Kidney epithelial cell (primary cell): Measurements from ENCODE around the gene TFCP2L1. TPM values are rescaled to one million over a fixed set of nuclear protein-coding genes. Genes with fewer than 3 reads are reported as not detected.
A peak's percentile ranks its signal among the peaks of the same experiment; 100 is the strongest.
"Not testable (repeated sequence)": the region's sequence is repeated elsewhere in the genome, so short reads cannot be mapped to it uniquely, and the experiment has no call there.

Source experiments
- DNase-seq: peaks from one replicate; pipeline ENCODE4 v3.0.0-alpha.2; 2010; ENCODE audit warnings: low read depth
- H3K27me3 ChIP-seq: 2 replicates; pipeline ENCODE4 v1.6.0; 2011; ENCODE audit warnings: low read length; ENCODE audit not compliant: control insufficient read depth, insufficient read depth
- H3K36me3 ChIP-seq: 2 replicates; pipeline ENCODE4 v1.5.1; 2011; ENCODE audit warnings: low read length; ENCODE audit not compliant: control insufficient read depth, insufficient read depth
- H3K4me3 ChIP-seq: 2 replicates; pipeline ENCODE4 v1.5.1; 2011; ENCODE audit warnings: low read depth, mild to moderate bottlenecking, control low read depth, low read length
- total RNA-seq: library from RNA; depleted of rRNA; stranded (reverse); fragments of >200 nt; gene quantifications from 2 replicates; pipeline ENCODE4 v1.2.3, GENCODE V29; 2015
- TF ChIP-seq, protein P1 (sequence below): IDR thresholded peaks from 2 replicates; pipeline ENCODE4 v1.5.1; 2011; ENCODE audit warnings: mild to moderate bottlenecking, moderate library complexity, low read length, control low read depth, inconsistent platforms; ENCODE audit not compliant: insufficient read depth, poor library complexity, severe bottlenecking

TFCP2L1 gene
- total RNA-seq, 1 donor from 2014 or later = 4.5 TPM

DNA sequence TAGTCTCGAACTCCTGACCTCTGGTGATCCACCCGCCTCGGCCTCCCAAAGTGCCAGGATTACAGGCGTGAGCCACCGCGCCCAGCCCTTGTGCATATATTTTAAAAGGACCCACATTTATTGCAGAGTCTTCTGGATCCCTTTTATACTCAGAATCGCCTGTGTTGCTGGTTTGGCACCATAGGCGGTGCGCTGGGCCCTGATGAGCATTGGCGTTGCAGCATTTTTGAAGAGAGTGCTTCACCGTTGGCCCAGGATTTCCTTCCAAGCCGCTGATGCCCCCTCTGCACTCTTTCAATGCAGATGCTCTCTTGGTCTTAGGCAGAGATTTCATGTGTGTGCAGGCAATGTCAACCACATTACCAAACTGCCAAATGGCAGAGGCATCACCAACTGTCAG is 13.5 kb upstream of the TFCP2L1 start:
- DNase-seq = no peak
- Histone ChIP-seq H3K27me3 (peaks cover 4% of the 10 kb centered on the region), H3K36me3 (no peaks in the 10 kb centered on the region), H3K4me3 (no peak overlapping the region)
- TF ChIP-seq, protein P1, sequence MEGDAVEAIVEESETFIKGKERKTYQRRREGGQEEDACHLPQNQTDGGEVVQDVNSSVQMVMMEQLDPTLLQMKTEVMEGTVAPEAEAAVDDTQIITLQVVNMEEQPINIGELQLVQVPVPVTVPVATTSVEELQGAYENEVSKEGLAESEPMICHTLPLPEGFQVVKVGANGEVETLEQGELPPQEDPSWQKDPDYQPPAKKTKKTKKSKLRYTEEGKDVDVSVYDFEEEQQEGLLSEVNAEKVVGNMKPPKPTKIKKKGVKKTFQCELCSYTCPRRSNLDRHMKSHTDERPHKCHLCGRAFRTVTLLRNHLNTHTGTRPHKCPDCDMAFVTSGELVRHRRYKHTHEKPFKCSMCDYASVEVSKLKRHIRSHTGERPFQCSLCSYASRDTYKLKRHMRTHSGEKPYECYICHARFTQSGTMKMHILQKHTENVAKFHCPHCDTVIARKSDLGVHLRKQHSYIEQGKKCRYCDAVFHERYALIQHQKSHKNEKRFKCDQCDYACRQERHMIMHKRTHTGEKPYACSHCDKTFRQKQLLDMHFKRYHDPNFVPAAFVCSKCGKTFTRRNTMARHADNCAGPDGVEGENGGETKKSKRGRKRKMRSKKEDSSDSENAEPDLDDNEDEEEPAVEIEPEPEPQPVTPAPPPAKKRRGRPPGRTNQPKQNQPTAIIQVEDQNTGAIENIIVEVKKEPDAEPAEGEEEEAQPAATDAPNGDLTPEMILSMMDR = no peak

DNA sequence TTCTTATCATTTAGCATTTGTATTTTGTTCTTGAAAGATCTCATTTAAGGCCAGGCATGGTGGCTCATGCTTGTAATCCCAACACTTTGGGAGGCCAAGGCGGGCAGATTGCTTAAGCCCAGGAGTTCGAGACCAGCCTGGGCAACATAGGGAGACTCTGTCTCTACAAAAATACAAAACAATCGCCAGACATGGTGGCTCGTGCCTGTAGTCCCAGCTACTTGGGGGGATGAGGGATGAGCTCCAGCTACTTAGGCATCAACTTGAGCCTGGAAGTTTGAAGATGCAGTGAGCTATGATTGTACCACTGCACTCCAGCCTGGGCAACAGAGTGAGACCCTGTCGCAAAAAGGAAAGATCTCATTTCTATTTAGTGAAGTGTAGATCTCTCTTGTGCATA is 12.9 kb upstream of the TFCP2L1 start:
- not testable (repeated sequence) for DNase-seq, H3K4me3 ChIP-seq, H3K36me3 ChIP-seq, H3K27me3 ChIP-seq

DNA sequence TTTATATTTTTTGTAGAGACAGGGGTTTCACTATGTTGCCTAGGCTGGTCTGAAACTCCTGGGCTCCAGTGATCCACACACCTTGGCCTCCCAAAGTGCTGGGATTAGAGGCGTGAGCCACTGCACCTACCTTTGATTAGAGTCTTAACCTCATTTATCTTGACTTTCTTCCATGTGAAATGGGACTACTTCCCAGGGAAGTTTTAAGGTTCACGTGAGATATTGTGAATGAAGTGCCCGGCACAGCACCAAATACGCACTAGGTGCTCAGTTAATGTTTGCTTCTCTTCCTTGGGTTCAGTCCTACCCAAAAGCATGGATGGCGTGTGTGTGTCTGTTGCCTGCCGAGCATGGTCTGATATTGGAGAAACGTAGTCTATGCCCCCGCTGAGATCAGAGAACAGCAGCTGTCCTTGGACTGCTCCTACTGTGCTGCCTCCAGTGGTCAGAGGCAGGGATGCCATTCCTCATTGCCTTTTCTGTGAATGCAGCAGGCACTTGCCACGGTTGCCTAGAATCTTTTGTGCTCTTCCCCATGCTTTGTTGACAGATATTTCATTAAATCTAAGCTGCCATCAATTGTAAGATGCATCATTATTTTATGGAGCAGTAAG is 12.3 kb upstream of the TFCP2L1 start:
- DNase-seq = no peak
- TF ChIP-seq, protein P1 = peak; percentile 89
- Histone ChIP-seq H3K4me3 (no peak overlapping the region), H3K36me3 (no peaks in the 10 kb centered on the region), H3K27me3 (peaks cover 4% of the 10 kb centered on the region)

- Histone ChIP-seq H3K36me3 (no peaks in the 10 kb centered on the region), H3K4me3 (no peak overlapping the region), H3K27me3 (peaks cover 4% of the 10 kb centered on the region)
- no peak for DNase-seq
- TF ChIP-seq, protein P1 = no peak
Measured at GRCh38 chr2:121295911-121296650, 11.1 kb upstream of the TFCP2L1 start.

DNA sequence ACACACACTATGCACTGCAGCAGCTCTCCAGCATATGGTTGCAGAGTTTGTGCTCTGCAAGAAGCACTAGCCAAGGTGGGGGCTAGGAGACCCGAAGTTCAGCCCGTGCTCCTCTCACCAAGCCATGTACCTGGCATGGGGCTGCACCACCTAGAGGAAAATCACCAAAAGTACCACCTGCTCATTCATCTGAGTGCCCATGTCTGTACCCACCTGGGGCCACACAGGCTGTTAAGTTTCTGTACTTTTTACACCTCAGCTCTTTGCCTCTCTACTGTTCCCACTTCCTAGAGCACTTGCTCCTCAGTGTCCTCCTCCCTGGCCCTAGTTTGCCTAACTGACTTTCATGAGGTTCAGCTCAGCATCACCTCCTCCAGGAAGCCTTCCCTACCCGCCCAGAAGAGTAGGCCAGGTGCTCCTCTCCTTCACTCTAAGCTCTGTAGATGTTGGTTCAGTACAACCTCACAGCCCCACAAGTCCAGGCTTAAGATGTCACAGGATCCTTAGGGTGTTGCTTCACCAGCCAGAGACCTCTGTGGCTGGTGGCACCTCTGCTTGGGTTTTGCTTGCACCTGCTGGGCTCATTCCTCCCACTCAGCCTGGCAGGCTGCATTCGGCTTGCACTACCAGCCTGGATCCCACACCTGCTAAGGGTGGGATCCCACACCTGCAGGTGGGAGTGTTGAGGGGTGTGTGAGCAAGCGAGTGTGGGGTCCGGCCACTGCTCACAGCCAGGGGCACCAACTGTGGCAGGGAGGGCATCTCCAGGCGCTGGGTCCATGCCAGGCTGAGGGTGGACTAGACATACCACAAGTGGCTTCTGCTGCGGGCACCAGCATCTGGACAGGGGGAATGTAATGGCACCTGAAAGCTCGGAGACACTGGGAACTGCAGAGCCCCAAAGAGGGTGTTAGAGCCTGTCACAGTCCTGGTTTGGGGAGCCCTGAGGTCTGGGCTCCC is 10.2 kb upstream of the TFCP2L1 start:
- Histone ChIP-seq H3K36me3 (no peaks in the 10 kb centered on the region), H3K27me3 (peaks cover 4% of the 10 kb centered on the region), H3K4me3 (no peak overlapping the region)
- TF ChIP-seq, protein P1 = no peak
- DNase-seq = no peak
